ENCODE results near the gene SLC13A2. TPM values are rescaled to one million over a fixed set of nuclear protein-coding genes. Genes with fewer than 3 reads are reported as not detected.

SLC13A2 gene
- total and polyA plus RNA-seq, 2 of the 4 experiments (the other 2 are of a cell fraction), result not detected

DNA sequence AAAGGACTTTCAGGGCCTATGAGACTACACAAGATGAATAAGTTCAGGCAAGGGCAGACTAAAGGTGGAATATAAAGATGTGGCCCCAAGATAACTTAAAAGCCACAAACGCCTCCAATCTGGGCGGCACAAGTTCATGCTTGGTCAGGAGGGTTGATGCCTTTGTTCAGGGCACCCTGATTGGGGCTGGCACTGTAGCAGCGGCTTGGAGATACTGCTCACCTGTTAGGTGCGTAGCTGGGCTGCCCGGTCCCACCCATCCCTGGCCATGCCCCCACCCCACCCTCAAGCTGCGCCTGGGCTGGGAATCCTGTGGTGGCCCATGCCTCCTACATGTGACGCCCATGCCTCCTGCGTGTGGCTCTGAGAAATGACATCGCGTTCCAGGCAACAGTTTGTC, 12.5 kb upstream of the SLC13A2 start:
- Histone ChIP-seq H4K8ac (ENCODE audit: low read depth in 2 of 2, low read length in 2 of 2) (no peak overlapping the region), H3K23ac (ENCODE audit: low read depth, low read length) (no peak overlapping the region), H3K4ac (ENCODE audit: low read depth, low read length) (no peak overlapping the region), H2AK9ac (replicated peaks; ENCODE audit: low read depth, low read length, poor library complexity) (no peak overlapping the region), H2BK5ac (ENCODE audit: low read depth, low read length, poor library complexity, severe bottlenecking) (no peak overlapping the region), H2BK120ac (ENCODE audit: low read depth, low read length) (no peak overlapping the region), H3K14ac (replicated peaks; ENCODE audit: low read depth, low read length) (no peak overlapping the region), H3K4me3 (ENCODE audit: insufficient read depth, low read depth, low read length) (no peak overlapping the region), H2AK5ac (ENCODE audit: low read depth, low read length) (no peak overlapping the region), H4K20me1 (ENCODE audit: insufficient read depth, low read length) (no peaks in the 10 kb centered on the region), H2BK20ac (ENCODE audit: low read depth, low read length) (no peak overlapping the region), H3K4me1 (ENCODE audit: control insufficient read depth, insufficient read depth, low read length) (no peaks in the 10 kb centered on the region), H3K9me1 (ENCODE audit: insufficient read depth, low read length) (no peaks in the 10 kb centered on the region), H3K56ac (ENCODE audit: extremely low read depth, insufficient read depth, low read length) (no peak overlapping the region), H2BK15ac (ENCODE audit: low read depth, low read length) (no peak overlapping the region), H3K79me1 (ENCODE audit: low read depth in 1 of 2, low read length in 2 of 2) (no peaks in the 10 kb centered on the region), H3K27me3 (ENCODE audit: control insufficient read depth, insufficient read depth, low read length) (peaks cover 16% of the 10 kb centered on the region), H4K5ac (ENCODE audit: low read depth, low read length) (no peak overlapping the region), H2AFZ (replicated peaks; ENCODE audit: low read length, poor library complexity) (no peak overlapping the region), H3K9me3 (ENCODE audit: control insufficient read depth, insufficient read depth, low read length) (no peaks in the 10 kb centered on the region), H3K9ac (ENCODE audit: low read depth, low read length) (no peak overlapping the region), H4K91ac (ENCODE audit: insufficient read depth, low read depth, low read length) (no peak overlapping the region), H3K36me3 (ENCODE audit: control insufficient read depth, insufficient read depth, low read length) (no peaks in the 10 kb centered on the region), H3K27ac (ENCODE audit: insufficient read depth, low read length) (no peak overlapping the region), H3K18ac (ENCODE audit: low read depth, low read length) (no peak overlapping the region), H3K4me2 (ENCODE audit: low read depth, low read length) (no peak overlapping the region)
- no TSS peak for BruUV-seq (replicated peaks)
- dilution Hi-C loops (cut with HindIII; ENCODE audit: low sequenced_read_pairs, unreplicated experiment), result no loop called here
- DNase-seq, result no peak
- ATAC-seq (ENCODE audit: low read depth), result no peak
- ChIA-PET CTCF (no interaction called here), POLR2A (ENCODE audit: unreplicated experiment) (no interaction called here)
- intact Hi-C loops (cut with micrococcal nuclease), result no loop called here
- TF ChIP-seq MXI1 (IDR thresholded peaks at IDR 0.05; ENCODE audit: borderline replicate concordance, low read depth, low read length) (no peak), RFX5 (IDR thresholded peaks at IDR 0.05; ENCODE audit: low read depth, low read length) (no peak), MAZ (IDR thresholded peaks at IDR 0.05; ENCODE audit: borderline replicate concordance, low read depth, low read length) (no peak), RCOR1 (IDR thresholded peaks at IDR 0.05; ENCODE audit: insufficient replicate concordance, low read length) (no peak), RAD21 (IDR thresholded peaks at IDR 0.05; ENCODE audit: low read length) (no peak), CEBPB (IDR thresholded peaks at IDR 0.05; ENCODE audit: low read depth, low read length) (no peak), NFE2L2 (IDR thresholded peaks at IDR 0.05; ENCODE audit: low read depth, low read length) (no peak), SMC3 (IDR thresholded peaks at IDR 0.05; ENCODE audit: low read depth, low read length) (no peak)
- TF ChIP-seq, protein P1, sequence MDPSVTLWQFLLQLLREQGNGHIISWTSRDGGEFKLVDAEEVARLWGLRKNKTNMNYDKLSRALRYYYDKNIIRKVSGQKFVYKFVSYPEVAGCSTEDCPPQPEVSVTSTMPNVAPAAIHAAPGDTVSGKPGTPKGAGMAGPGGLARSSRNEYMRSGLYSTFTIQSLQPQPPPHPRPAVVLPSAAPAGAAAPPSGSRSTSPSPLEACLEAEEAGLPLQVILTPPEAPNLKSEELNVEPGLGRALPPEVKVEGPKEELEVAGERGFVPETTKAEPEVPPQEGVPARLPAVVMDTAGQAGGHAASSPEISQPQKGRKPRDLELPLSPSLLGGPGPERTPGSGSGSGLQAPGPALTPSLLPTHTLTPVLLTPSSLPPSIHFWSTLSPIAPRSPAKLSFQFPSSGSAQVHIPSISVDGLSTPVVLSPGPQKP (IDR thresholded peaks at IDR 0.05; ENCODE audit: borderline replicate concordance, low read depth, low read length), result no peak
- 100% methylated on average over 1 of the region's 10 CpGs; no CpG with 5 or more reads in 1 of the 2 experiments for WGBS, 2 experiments (ENCODE audit: extremely low coverage in 2 of 2, insufficient read length in 1 of 2)
- in situ Hi-C loops (cut with MboI; ENCODE audit: low sequenced_read_pairs), result no loop called here
